CD4-positive, alpha-beta memory T cell (primary cell): Measurements from ENCODE around the gene PCK1. TPM values are rescaled to one million over a fixed set of nuclear protein-coding genes. Genes with fewer than 3 reads are reported as not detected.

Experiments
- CTCF ChIA-PET: fragments of 350-600 bp; sonication (Branson Sonifier 250); formaldehyde crosslinking; loops from one replicate; lab custom pipeline; 2021; ENCODE audit warnings: inconsistent platforms; ENCODE audit not compliant: partially characterized antibody; lab: Charles Lee
- POLR2A ChIA-PET: fragments of 350-600 bp; sonication (Branson Sonifier 250); formaldehyde crosslinking; loops from one replicate; lab custom pipeline; 2021; ENCODE audit not compliant: partially characterized antibody; lab: Charles Lee
- DNase-seq, 5 donors: peaks; one replicate each; pipeline versions ENCODE4 v3.0.0 to v3.0.0-alpha.2; 2020 to 2022; ENCODE audit warnings: mixed read lengths in 1 of 5
- H3K27ac ChIP-seq: one replicate; pipeline ENCODE4 v1.7.0; 2013; ENCODE audit warnings: low read depth, low read length
- H3K27me3 ChIP-seq: 2 replicates; pipeline ENCODE4 v1.7.0; 2013; ENCODE audit warnings: mild to moderate bottlenecking, low read length, moderate library complexity; ENCODE audit not compliant: insufficient read depth
- H3K36me3 ChIP-seq: 2 replicates; pipeline ENCODE4 v1.7.0; 2013; ENCODE audit warnings: mild to moderate bottlenecking, low read length, moderate library complexity; ENCODE audit not compliant: insufficient read depth
- H3K4me1 ChIP-seq: 2 replicates; pipeline ENCODE4 v1.7.0; 2013; ENCODE audit warnings: mild to moderate bottlenecking, low read length, moderate library complexity; ENCODE audit not compliant: insufficient read depth
- H3K4me3 ChIP-seq, 2 donors: one replicate each; pipeline ENCODE4 v1.7.0; 2013; ENCODE audit warnings: low read length in 2 of 2, mild to moderate bottlenecking in 1 of 2
- H3K9me3 ChIP-seq, 2 donors: one replicate each; pipeline ENCODE4 v1.7.0; 2013; ENCODE audit warnings: low read length in 2 of 2, control low read depth in 1 of 2; ENCODE audit not compliant: control insufficient read depth in 1 of 2
- H3K27ac Mint-ChIP-seq, 7 donors: one replicate each; pipeline ENCODE4 v1.8.0; 2020 to 2021; ENCODE audit warnings: mixed read lengths in 7 of 7, mild to moderate bottlenecking in 6 of 7, inconsistent platforms in 3 of 7, moderate library complexity in 3 of 7
- H3K27me3 Mint-ChIP-seq, 2 donors: one replicate each; pipeline ENCODE4 v1.8.0; 2020 to 2021; ENCODE audit warnings: mixed read lengths in 2 of 2
- H3K36me3 Mint-ChIP-seq, 2 donors: one replicate each; pipeline ENCODE4 v1.8.0; 2020 to 2021; ENCODE audit warnings: mixed read lengths in 2 of 2, inconsistent platforms in 1 of 2, mild to moderate bottlenecking in 1 of 2
- H3K4me1 Mint-ChIP-seq, 4 donors: one replicate each; pipeline ENCODE4 v1.8.0; 2020 to 2021; ENCODE audit warnings: mixed read lengths in 4 of 4, mild to moderate bottlenecking in 1 of 4
- H3K4me3 Mint-ChIP-seq, 8 donors: one replicate each; pipeline ENCODE4 v1.8.0; 2020 to 2021; ENCODE audit warnings: mixed read lengths in 8 of 8, mild to moderate bottlenecking in 7 of 8, moderate library complexity in 6 of 8, inconsistent platforms in 3 of 8
- H3K9me3 Mint-ChIP-seq, 8 donors: one replicate each; pipeline ENCODE4 v1.8.0; 2020 to 2021; ENCODE audit warnings: mixed read lengths in 8 of 8, mild to moderate bottlenecking in 5 of 8, inconsistent platforms in 3 of 8, moderate library complexity in 1 of 8
- intact Hi-C: fragments of 100-400 bp; cut with micrococcal nuclease; formaldehyde crosslinking; loops from one replicate; pipeline ENCODE4 v1.15.1; 2023
- polyA plus RNA-seq, 2 donors: library from polyadenylated mRNA; unstranded; fragments of 300-500 nt; fragmentation: Illumina TruSeq; gene quantifications; one replicate each; pipeline ENCODE4 v1.2.3, GENCODE V29; 2021
- total RNA-seq, 2 experiments: library from RNA; stranded (reverse); gene quantifications; one replicate each; pipeline ENCODE4 v1.2.3, GENCODE V29; 2021

Gene PCK1
- total and polyA plus RNA-seq, 4 experiments from 2014 or later = not detected

- peaks cover 0 to 2% (median 0%) of the 10 kb centered on the region in 8 donors for H3K9me3 Mint-ChIP-seq
- H3K27me3 Mint-ChIP-seq = peaks cover 30 to 52% of the 10 kb centered on the region in 2 donors
Measured at GRCh38 chr20:57579331-57579897, 18.5 kb downstream of the PCK1 start.

GRCh38 chr20:57579898-57580447 is 19.1 kb downstream of the PCK1 start:
- CTCF ChIA-PET = interaction anchor here (1.2 kb wide), 1 partner anchor 16 kb away, joined by 3 read pairs; no protein-coding TSS in a partner anchor
- no peaks in the 10 kb centered on the region for H3K9me3 ChIP-seq
- no peaks in the 10 kb centered on the region for H3K36me3 ChIP-seq
- POLR2A ChIA-PET = no interaction called here
- intact Hi-C loops = no loop called here
- peaks cover 0 to 4% (median 0%) of the 10 kb centered on the region in 8 donors for H3K9me3 Mint-ChIP-seq
- no peaks in the 10 kb centered on the region for H3K4me1 ChIP-seq
- H3K4me1 Mint-ChIP-seq = no peaks in the 10 kb centered on the region
- peaks cover 34 to 57% of the 10 kb centered on the region in 2 donors for H3K27me3 Mint-ChIP-seq
- no peak for DNase-seq
- peaks cover 6% of the 10 kb centered on the region for H3K27me3 ChIP-seq
- H3K4me3 Mint-ChIP-seq = no peak overlapping the region
- H3K27ac Mint-ChIP-seq = no peak overlapping the region
- no peak overlapping the region for H3K4me3 ChIP-seq
- H3K36me3 Mint-ChIP-seq = no peaks in the 10 kb centered on the region
- H3K27ac ChIP-seq = no peak overlapping the region

More at GRCh38 chr20:57579331-57579897, 18.5 kb downstream of the PCK1 start:
- Histone ChIP-seq H3K27me3 (peaks cover 10% of the 10 kb centered on the region), H3K27ac (no peak overlapping the region), H3K36me3 (no peaks in the 10 kb centered on the region), H3K4me1 (no peaks in the 10 kb centered on the region), H3K4me3 (no peak overlapping the region), H3K9me3 (no peaks in the 10 kb centered on the region)
- no peak overlapping the region for H3K4me3 Mint-ChIP-seq
- H3K36me3 Mint-ChIP-seq = no peaks in the 10 kb centered on the region
- intact Hi-C loops = no loop called here
- no peak overlapping the region for H3K27ac Mint-ChIP-seq
- no peak for DNase-seq
- CTCF ChIA-PET = no interaction called here
- H3K4me1 Mint-ChIP-seq = no peaks in the 10 kb centered on the region
- POLR2A ChIA-PET = no interaction called here

- H3K27me3 Mint-ChIP-seq = peaks cover 37 to 62% of the 10 kb centered on the region in 2 donors
- Histone ChIP-seq H3K27me3 (peaks cover 6% of the 10 kb centered on the region), H3K9me3 (no peaks in the 10 kb centered on the region), H3K36me3 (no peaks in the 10 kb centered on the region), H3K4me1 (no peaks in the 10 kb centered on the region), H3K4me3 (no peak overlapping the region), H3K27ac (no peak overlapping the region)
- no peak overlapping the region for H3K27ac Mint-ChIP-seq
- POLR2A ChIA-PET = no interaction called here
- CTCF ChIA-PET = interaction anchor here (1.2 kb wide), 1 partner anchor 15 kb away, joined by 3 read pairs; no protein-coding TSS in a partner anchor
- no peaks in the 10 kb centered on the region for H3K4me1 Mint-ChIP-seq
- peaks cover 0 to 4% (median 0%) of the 10 kb centered on the region in 8 donors for H3K9me3 Mint-ChIP-seq
- H3K4me3 Mint-ChIP-seq = no peak overlapping the region
- no peak for DNase-seq
- intact Hi-C loops = no loop called here
- no peaks in the 10 kb centered on the region for H3K36me3 Mint-ChIP-seq
Measured at GRCh38 chr20:57580478-57581201, 19.7 kb downstream of the PCK1 start.

GRCh38 chr20:57581202-57582028 is 20.5 kb downstream of the PCK1 start:
- no peak overlapping the region for H3K4me3 Mint-ChIP-seq
- Histone ChIP-seq H3K36me3 (no peaks in the 10 kb centered on the region), H3K4me1 (no peaks in the 10 kb centered on the region), H3K9me3 (no peaks in the 10 kb centered on the region), H3K27me3 (peaks cover 6% of the 10 kb centered on the region), H3K27ac (no peak overlapping the region), H3K4me3 (no peak overlapping the region)
- H3K27me3 Mint-ChIP-seq = peaks cover 37 to 62% of the 10 kb centered on the region in 2 donors
- CTCF ChIA-PET = interaction anchor here (1.1 to 1.2 kb wide), 2 partner anchors 8 to 14 kb away, joined by 3 read pairs; no protein-coding TSS in a partner anchor
- no peaks in the 10 kb centered on the region for H3K36me3 Mint-ChIP-seq
- H3K9me3 Mint-ChIP-seq = peaks cover 0 to 4% (median 0%) of the 10 kb centered on the region in 8 donors
- peak overlapping the region in 1 of 7 donors; percentile 42 for H3K27ac Mint-ChIP-seq
- intact Hi-C loops = no loop called here
- DNase-seq = no peak
- H3K4me1 Mint-ChIP-seq = no peaks in the 10 kb centered on the region
- POLR2A ChIA-PET = no interaction called here

- Mint-ChIP-seq H3K4me3 (no peak overlapping the region), H3K27me3 (peaks cover 37 to 62% of the 10 kb centered on the region in 2 donors), H3K36me3 (peaks cover 0 to 2% of the 10 kb centered on the region in 2 donors), H3K4me1 (no peaks in the 10 kb centered on the region), H3K27ac (peak overlapping the region in 1 of 7 donors; percentile 42), H3K9me3 (peaks cover 0 to 5% (median 3%) of the 10 kb centered on the region in 8 donors)
- Histone ChIP-seq H3K27me3 (peaks cover 6% of the 10 kb centered on the region), H3K4me1 (no peaks in the 10 kb centered on the region), H3K27ac (no peak overlapping the region), H3K4me3 (no peak overlapping the region), H3K9me3 (no peaks in the 10 kb centered on the region), H3K36me3 (no peaks in the 10 kb centered on the region)
- ChIA-PET POLR2A (no interaction called here), CTCF (interaction anchor here (1.1 kb wide), 1 partner anchor 9 kb away, joined by 3 read pairs; no protein-coding TSS in a partner anchor)
- DNase-seq = no peak
- intact Hi-C loops = no loop called here
Measured at GRCh38 chr20:57582029-57582378, 21.1 kb downstream of the PCK1 start.

- Mint-ChIP-seq H3K36me3 (peaks cover 0 to 4% of the 10 kb centered on the region in 2 donors), H3K4me1 (no peaks in the 10 kb centered on the region), H3K9me3 (peaks cover 0 to 8% (median 5%) of the 10 kb centered on the region in 8 donors), H3K27ac (no peak overlapping the region), H3K27me3 (peaks cover 37 to 62% of the 10 kb centered on the region in 2 donors), H3K4me3 (no peak overlapping the region)
- Histone ChIP-seq H3K9me3 (peaks cover 0 to 2% of the 10 kb centered on the region in 2 donors), H3K4me3 (no peak overlapping the region), H3K4me1 (no peaks in the 10 kb centered on the region), H3K27ac (no peak overlapping the region), H3K36me3 (no peaks in the 10 kb centered on the region), H3K27me3 (peaks cover 6% of the 10 kb centered on the region)
- DNase-seq = no peak
- POLR2A ChIA-PET = no interaction called here
- intact Hi-C loops = no loop called here
- CTCF ChIA-PET = interaction anchor here (1.1 kb wide), 1 partner anchor 9 kb away, joined by 3 read pairs; no protein-coding TSS in a partner anchor
Measured at GRCh38 chr20:57582432-57583288, 21.8 kb downstream of the PCK1 start.
